Ammon's horn (tissue), 1 donor: ENCODE data around the gene CDC45.

Experiments
- DNase-seq: peaks from one replicate; pipeline ENCODE4 v3.0.0-alpha.2; 2016; ENCODE audit warnings: low spot score

Gene CDC45

DNA sequence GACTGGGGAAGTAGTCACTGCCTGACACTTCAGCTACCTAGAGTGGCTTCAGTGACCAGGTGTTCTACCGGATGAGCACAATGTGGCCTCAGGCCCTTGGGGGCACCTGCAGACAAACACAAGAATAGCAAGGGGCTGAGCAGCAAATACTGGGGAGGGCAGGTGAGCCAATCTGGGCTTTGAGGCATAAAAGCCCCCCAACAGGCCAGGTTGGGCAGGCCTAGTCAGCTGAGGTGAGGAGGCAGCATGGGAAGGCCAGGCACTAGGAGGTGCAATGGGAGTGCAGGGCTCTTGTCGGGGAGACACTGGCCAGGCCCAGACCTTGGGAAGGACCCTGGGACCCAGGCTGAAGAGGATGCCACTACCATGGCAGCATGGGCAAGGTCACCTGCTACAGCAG is 9.7 kb upstream of the CDC45 start:
- no peak for DNase-seq

DNA sequence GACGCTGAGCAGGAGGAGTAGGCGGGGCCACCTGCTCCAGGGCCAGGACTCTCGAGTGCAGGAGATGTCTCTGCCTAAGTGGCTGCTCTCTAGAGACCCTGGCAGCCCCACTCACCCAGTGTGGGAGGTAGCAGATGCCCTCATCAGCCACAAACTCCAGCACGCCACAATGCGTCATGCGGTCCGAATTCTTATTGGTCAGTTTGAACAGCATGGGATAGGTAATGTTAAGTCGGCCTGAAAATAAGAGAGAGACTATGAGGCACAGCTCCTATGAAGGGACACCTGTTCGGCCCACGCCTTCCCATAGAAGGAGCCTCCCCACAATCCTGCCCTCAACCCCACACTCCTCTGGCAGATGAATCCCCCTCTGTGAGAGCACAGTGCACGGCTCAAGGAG is 8.1 kb upstream of the CDC45 start:
- no peak for DNase-seq

GRCh38 chr22:19472233-19472632 is 7.5 kb upstream of the CDC45 start:
- DNase-seq = no peak

DNA sequence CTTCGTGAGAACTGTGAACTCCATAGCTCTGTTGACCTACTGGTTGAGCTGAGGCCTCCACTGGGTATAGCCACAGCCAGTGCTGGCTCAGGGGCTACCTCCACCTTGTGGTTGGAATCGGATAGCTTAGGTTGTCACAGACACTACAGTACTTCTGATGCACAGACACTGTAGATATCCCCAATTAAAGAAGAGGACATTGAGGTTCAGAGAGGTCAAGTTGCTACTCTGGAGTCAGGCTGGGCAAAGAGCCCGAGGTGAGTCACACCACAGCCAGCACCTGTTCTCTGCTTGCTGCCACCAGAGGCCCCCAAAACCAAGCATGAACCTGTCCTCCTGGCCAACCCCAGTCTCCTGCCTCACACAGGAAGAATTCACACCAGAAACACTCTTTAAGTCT is 6.1 kb upstream of the CDC45 start:
- DNase-seq = no peak

- no peak for DNase-seq
Measured at GRCh38 chr22:19476023-19476422, 3.7 kb upstream of the CDC45 start.

GRCh38 chr22:19477321-19478044 is 2.2 kb upstream of the CDC45 start:
- no peak for DNase-seq

- no peak for DNase-seq
Measured at GRCh38 chr22:19478045-19478900, 1.4 kb upstream of the CDC45 start.

- DNase-seq = peak; percentile 82
Measured at GRCh38 chr22:19478901-19479354, 792 bp upstream of the CDC45 start, which contains the start of gene UFD1. UFD1 (minus strand) TSS chr22:19479193; CDS start chr22:19479085, 108 bp downstream.

DNA sequence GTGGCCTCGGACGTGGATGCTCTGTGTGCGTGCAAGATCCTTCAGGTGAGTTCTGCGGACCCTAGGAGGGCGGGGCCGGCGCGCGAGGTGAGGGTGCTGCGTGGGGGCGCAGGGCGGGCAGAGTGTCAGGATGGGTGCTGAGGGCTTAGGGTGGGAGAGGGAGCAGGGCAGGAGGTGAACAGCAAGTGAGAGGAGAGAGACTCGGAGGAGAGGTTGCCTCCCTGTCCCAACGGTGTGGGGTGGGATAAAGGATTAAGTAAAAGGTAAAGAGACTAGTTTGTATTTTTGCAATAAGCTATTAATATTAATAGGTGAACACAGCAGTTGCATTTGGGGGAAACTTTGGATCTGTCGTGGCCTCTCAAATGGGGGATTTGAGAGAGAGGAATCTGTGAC is 451 bp downstream of the CDC45 start:
- DNase-seq = no peak

DNA sequence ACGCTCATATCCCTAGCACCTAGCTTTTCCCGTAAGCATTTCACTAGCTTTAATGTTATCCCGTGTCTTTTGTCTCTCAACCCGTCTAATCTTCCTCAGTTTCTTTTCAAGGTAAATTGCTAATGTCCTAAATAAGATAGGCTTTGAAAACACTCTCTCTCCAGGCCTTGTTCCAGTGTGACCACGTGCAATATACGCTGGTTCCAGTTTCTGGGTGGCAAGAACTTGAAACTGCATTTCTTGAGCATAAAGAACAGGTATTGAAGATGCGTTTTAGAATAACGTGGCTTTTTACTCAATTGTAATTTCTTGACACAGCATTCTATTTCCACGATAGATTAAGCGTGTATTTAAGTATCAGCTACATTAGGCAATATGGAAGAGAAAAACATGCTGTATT is 1.1 kb downstream of the CDC45 start:
- no peak for DNase-seq

DNA sequence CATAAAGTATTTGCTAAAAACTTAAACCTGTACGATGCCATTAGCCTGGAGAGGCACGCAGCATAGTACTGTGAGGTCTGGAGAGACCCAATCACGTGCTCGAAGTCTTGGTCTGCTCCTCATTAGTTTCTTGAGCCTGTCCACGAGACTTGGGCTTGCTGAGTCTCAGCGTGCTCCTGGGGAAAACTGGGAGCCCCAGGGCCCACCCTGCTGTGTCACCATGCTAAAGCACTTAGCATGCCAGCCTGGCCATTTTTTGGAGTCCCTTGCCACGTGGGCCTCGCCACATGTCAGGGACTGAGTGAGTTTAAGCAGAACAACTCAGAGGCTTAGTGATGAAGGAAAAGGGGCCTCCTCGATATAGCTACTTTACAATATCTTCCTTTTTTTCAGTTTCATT is 2.6 kb downstream of the CDC45 start:
- DNase-seq = no peak

DNA sequence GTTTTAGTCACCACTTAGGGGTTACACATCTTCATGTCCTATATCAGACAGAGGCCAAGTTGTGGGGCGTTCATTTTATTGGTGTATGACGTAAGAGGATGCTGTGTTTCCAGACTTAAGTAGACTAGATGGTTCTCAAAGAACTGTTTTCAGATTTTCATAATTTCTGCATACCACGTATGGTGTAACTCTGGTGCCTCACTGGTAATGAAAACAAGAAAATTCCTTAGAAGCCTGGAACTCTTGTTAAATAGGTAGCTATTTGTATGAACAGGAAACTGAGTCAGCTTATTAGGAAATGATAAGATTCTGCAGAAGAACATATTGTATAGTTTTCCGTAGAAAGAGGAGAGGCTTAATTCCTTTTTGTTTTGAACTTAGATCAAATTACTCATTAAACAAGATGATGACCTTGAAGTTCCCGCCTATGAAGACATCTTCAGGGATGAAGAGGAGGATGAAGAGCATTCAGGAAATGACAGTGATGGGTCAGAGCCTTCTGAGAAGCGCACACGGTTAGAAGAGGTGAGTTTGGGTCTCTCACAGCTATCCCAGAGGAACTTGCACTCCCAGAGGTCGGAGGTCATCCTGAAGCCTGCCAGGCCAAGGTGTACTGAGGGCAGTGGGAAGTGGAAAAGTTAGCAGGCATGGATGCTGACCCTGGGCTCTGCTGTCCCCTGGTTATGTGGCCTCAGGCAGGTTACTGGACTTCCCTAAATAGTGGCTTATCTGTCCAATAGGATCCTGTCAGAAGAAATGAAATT is 3.9 kb downstream of the CDC45 start:
- DNase-seq = no peak

- no peak for DNase-seq
Measured at GRCh38 chr22:19488285-19488684, 8.6 kb downstream of the CDC45 start.

DNA sequence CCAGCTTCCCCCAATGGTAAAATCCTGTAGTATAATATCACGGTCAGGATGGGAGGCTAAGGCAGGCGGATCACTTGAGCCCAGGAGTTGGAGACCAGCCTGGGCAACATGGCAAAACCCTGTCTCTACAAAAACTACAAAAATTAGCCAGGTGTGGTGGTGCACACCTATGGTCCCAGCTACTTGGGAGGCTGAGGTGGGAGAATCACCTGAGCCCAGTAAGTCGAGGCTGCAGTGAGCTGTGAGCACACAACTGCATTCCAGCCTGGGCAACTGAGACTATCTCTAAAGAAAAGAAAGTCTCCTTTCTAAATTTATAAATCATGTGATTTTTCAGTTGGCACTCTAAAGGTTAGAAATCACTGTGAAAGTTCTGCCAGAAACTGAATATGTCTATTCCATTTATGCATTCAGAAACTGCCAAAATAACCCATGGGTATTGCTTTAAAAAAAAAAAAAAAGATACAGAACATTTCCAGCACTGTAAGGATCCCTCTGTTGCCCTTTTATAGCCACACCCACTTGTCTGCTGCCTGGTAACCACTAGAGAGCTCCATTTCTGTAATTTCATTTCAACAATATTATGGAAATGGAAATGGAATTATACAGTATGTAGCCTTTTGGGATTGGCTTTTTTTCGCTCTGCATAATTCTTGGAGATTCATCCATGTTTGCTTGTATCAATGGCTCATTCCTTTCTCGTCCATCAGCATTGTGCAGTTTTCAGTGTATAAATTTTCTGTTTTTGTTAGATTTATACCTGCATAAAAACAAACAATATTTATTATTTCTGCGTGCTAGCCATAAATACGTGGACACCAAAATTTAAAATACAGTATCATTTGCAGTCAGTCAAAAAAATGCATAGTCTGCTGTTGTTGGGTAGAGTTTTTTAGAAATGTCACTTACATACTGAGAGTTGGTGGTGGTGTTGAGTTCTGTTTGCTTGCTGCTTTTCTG is 9.4 kb downstream of the CDC45 start:
- no peak for DNase-seq

DNA sequence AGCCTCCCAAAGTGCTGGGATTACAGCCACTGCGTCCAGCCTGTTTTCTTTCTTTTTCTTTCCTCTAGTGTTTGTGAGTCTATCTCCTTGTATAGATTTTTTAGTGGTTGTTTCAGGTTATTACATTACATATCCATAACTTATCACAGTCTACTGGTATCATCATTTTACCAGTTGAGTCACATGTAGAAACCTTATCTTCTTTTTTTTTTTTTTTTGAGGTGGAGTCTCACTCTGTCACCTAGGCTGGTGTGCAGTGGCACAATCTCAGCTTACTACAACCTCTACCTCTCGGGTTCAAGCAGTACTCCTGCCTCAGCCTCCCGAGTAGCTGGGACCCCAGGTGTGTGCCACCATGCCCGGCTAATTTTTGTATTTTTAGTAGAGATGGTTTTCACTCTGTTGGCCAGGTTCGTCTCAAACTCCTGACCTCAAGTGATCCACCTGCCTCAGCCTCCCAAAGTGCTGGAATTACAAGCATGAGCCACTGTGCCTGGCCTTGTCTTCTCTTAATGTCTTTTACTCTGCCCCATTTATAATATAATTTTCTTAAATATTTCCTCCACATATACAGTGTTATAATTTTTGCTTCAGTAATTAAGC is 11.0 kb downstream of the CDC45 start:
- no peak for DNase-seq

GRCh38 chr22:19492504-19493174 is 12.9 kb downstream of the CDC45 start:
- no peak for DNase-seq

DNA sequence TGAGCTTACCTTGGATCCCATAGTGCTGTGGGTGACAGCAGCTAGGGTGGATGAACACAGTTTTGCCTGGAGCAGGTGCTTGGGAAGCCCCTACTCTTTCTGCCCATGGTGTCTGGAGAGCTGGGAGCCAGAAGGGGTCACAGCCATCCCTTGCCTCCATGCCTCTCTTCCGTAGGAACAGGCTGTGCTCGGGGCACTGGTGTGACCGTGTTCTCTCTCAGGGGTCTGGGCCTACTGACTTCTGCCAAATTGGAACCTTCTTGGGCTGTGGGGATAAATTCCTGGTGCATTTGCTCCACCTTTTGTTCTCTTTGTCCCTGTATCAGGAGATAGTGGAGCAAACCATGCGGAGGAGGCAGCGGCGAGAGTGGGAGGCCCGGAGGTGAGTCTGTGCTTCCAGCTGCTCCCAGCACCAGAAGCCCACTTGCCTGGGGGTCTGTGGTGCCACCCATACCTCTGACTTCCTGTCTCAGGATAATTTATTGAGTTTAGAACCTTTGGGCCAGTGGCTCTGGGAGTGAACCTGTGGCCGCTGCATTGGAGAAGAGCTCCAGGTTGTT is 14.4 kb downstream of the CDC45 start:
- no peak for DNase-seq

DNA sequence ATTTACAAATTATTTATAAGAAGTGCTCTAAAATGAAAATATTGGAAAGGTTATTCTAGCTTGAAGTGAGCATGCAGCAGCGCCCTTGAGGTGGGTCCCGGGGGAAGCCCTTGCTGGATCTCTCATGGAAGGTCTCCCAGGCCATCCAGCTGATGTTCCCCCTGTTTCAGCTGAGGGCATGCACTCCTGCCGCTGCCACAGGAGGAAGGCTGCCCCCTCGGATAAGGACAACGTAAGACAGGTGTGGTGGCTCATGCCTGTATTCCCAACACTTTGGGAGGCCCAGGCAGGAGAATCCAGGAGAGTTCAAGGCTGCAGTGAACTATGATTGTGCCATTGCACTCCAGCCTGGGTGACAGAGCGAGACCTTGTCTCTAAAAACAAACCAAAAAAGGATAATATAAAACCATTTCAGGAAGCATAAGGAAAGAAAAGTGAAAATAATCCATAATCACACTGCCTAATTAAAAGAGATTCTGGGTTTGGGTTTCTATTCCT is 15.0 kb downstream of the CDC45 start:
- DNase-seq = no peak

- DNase-seq = no peak
Measured at GRCh38 chr22:19495562-19496323, 16.0 kb downstream of the CDC45 start.
